Tibial artery (tissue), 4 donors: Measurements from ENCODE around the gene NCKAP5.

Experiments used
- DNase-seq, 2 donors: peaks; one replicate each; pipeline ENCODE4 v3.0.0-alpha.2; 2019
- H3K27ac ChIP-seq, 2 donors: fragments of 200-600 bp; sonication (generic) in 1 of 2; 1 replicate in 1 of 2; 2 replicates in 1 of 2; pipeline ENCODE4 v1.5.1; 2018 to 2019; ENCODE audit warnings: mild to moderate bottlenecking in 1 of 2
- H3K27me3 ChIP-seq, 2 donors: fragments of 200-600 bp; sonication (generic) in 1 of 2; one replicate each; pipeline versions ENCODE4 v1.5.1 to v1.6.0; 2016 to 2019
- H3K36me3 ChIP-seq, 3 donors: fragments of 200-600 bp; sonication (generic) in 2 of 3; one replicate each; pipeline ENCODE4 v1.5.1; 2016 to 2019; ENCODE audit warnings: mild to moderate bottlenecking in 2 of 3
- H3K4me1 ChIP-seq, 4 donors: fragments of 200-600 bp; sonication (generic) in 2 of 4; 1 replicate in 3 of 4; 2 replicates in 1 of 4; pipeline ENCODE4 v1.5.1; 2016 to 2019
- H3K4me3 ChIP-seq, 2 donors: fragments of 200-600 bp; sonication (generic) in 1 of 2; 1 replicate in 1 of 2; 2 replicates in 1 of 2; pipeline ENCODE4 v1.5.1; 2018 to 2019; ENCODE audit warnings: mild to moderate bottlenecking in 2 of 2
- H3K9me3 ChIP-seq, 3 donors: fragments of 200-600 bp; sonication (generic) in 1 of 3; one replicate each; pipeline ENCODE4 v1.5.1; 2016 to 2019
- intact Hi-C: fragments of 100-400 bp; cut with DNase I; formaldehyde crosslinking; loops from one replicate; pipeline ENCODE4 v1.15.0; 2023; ENCODE audit warnings: low total_unique reads
- TF ChIP-seq, protein P1 (sequence below), 2 experiments: fragments of 200-600 bp in 1 of 2; fragments of 450-650 bp in 1 of 2; IDR thresholded peaks; one replicate each; pipeline ENCODE4 v1.5.1; 2017 to 2019; ENCODE audit warnings: antibody characterized with exemption in 2 of 2, mild to moderate bottlenecking in 1 of 2, moderate library complexity in 1 of 2

The NCKAP5 gene

DNA sequence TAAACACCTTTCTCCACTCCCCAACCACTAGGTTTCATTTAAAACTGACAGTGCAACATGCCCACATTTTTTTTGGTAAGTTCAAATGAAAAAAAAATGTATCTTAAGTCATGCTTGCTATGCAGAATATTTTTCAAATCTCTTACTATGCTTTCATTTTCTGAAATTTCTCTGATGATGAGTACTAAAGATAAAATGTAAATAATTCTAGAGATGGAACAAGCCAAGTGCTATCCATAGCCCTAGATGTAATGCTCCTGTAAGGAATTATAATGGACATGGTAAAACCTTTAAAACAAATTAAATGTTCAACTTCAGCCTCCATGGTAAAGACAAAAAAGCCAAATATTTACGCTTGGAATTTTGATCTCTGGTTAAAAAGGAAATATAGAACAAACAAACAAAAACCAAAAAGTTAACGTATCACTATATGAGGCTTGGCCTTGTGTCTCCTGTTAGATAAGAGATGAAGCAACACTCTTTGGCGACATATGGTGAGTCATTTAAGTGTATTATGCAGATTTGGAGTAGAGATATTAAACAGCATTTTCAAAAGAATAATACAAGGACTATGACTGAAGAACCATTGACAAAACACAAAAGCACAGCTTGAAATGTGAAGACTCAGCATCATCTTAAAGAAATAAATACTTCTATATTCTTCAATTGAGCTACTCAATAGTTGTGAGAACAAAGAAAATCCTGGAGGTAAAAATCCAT lies 506.2 kb downstream of the NCKAP5 start:
- H3K36me3 ChIP-seq: no peaks in the 10 kb centered on the region
- H3K4me3 ChIP-seq: no peak overlapping the region
- no peak overlapping the region for H3K27ac ChIP-seq
- no peaks in the 10 kb centered on the region for H3K9me3 ChIP-seq
- intact Hi-C loops: no loop called here
- TF ChIP-seq, protein P1, sequence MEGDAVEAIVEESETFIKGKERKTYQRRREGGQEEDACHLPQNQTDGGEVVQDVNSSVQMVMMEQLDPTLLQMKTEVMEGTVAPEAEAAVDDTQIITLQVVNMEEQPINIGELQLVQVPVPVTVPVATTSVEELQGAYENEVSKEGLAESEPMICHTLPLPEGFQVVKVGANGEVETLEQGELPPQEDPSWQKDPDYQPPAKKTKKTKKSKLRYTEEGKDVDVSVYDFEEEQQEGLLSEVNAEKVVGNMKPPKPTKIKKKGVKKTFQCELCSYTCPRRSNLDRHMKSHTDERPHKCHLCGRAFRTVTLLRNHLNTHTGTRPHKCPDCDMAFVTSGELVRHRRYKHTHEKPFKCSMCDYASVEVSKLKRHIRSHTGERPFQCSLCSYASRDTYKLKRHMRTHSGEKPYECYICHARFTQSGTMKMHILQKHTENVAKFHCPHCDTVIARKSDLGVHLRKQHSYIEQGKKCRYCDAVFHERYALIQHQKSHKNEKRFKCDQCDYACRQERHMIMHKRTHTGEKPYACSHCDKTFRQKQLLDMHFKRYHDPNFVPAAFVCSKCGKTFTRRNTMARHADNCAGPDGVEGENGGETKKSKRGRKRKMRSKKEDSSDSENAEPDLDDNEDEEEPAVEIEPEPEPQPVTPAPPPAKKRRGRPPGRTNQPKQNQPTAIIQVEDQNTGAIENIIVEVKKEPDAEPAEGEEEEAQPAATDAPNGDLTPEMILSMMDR (IDR thresholded peaks at IDR 0.05): no peak
- no peaks in the 10 kb centered on the region for H3K4me1 ChIP-seq
- no peak for DNase-seq
- no peaks in the 10 kb centered on the region for H3K27me3 ChIP-seq

DNA sequence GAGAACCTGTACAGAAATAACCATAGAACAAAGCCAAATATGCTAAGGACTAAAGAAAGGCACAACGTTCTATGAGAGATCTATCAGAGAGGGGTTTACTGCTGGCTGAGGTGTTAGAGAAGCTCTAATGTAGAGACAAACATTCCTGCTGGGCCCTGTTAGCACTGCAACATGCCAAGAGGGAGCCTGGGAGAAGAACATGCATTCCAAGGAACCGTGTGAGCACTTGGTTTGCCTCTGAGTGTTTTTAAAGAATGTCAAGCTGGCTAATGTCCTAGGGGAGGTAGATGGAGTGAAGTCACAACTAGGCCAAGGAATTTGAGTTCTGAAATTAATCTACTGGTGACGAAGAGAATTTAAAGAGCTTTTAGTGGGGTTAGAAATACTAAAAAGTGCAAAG lies 514.0 kb downstream of the NCKAP5 start:
- DNase-seq: no peak
- no peaks in the 10 kb centered on the region for H3K36me3 ChIP-seq
- no peaks in the 10 kb centered on the region for H3K27me3 ChIP-seq
- intact Hi-C loops: no loop called here
- H3K4me1 ChIP-seq: no peaks in the 10 kb centered on the region
- no peak overlapping the region for H3K27ac ChIP-seq
- H3K9me3 ChIP-seq: no peaks in the 10 kb centered on the region
- no peak overlapping the region for H3K4me3 ChIP-seq
- TF ChIP-seq, protein P1 (IDR thresholded peaks at IDR 0.05): no peak

DNA sequence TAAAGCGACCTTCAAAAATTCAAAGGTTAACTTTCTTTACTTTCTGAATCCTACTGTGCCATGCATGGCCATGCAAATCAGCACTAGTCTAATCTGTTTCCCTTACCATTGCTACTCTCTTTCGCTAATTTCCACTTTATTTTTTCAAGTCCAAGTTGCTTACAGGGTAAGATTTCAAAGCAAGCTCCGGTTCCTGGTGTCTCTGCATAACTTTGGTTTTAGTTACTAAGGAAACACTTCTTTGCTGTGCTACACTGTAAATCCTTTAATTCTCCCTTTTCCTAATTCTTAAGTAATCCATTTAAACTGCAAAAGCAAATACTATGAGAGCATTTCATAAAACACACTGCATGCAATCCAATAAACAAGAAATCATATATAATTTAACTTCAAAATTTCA lies 514.7 kb downstream of the NCKAP5 start:
- no peaks in the 10 kb centered on the region for H3K27me3 ChIP-seq
- no peak overlapping the region for H3K4me3 ChIP-seq
- no peaks in the 10 kb centered on the region for H3K36me3 ChIP-seq
- no peaks in the 10 kb centered on the region for H3K9me3 ChIP-seq
- DNase-seq: no peak
- H3K4me1 ChIP-seq: no peaks in the 10 kb centered on the region
- TF ChIP-seq, protein P1 (IDR thresholded peaks at IDR 0.05): no peak
- intact Hi-C loops: no loop called here
- no peak overlapping the region for H3K27ac ChIP-seq

DNA sequence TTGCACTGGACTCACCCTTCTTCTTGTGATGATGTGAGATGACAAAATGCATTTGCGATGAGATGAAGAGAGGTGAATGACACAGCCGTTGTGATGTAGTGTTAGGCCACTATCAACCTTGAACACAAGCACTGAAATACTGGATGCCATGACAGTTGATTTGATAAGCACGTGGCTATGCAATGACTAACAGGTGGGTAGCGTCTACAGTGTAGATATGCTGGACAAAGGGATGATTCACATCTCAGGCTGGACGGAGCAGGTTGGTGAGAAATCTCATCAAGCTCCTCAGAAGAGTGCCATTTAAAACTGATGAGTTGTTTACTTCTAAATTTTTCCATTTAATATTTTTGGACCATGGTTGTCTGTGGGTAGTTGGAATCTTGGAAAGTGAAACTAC lies 522.5 kb downstream of the NCKAP5 start:
- intact Hi-C loops: no loop called here
- Histone ChIP-seq H3K9me3 (no peaks in the 10 kb centered on the region), H3K4me1 (no peaks in the 10 kb centered on the region), H3K4me3 (no peak overlapping the region), H3K36me3 (no peaks in the 10 kb centered on the region), H3K27me3 (no peaks in the 10 kb centered on the region), H3K27ac (no peak overlapping the region)
- DNase-seq: no peak
- TF ChIP-seq, protein P1 (IDR thresholded peaks at IDR 0.05): no peak

DNA sequence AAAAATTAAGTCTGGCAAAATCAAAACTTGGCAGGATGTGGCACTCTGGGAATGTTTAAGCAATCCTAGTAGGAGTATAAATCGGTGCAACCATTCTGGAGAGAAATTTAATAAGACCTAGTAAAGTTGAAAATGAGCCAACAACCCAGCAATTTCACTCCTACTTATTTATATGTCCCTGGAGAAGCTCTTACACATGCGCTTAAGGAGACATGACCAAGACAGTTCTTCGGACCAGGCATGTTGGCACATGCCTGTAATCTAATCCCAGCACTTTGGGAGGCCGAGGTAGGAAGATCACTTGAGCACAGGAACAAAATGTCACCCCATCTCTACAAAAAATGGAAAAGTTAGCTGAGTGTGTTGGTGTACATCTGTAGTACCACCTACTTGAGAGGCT lies 523.7 kb downstream of the NCKAP5 start:
- no peak overlapping the region for H3K27ac ChIP-seq
- intact Hi-C loops: no loop called here
- no peaks in the 10 kb centered on the region for H3K27me3 ChIP-seq
- no peaks in the 10 kb centered on the region for H3K4me1 ChIP-seq
- H3K9me3 ChIP-seq: no peaks in the 10 kb centered on the region
- no peak overlapping the region for H3K4me3 ChIP-seq
- no peaks in the 10 kb centered on the region for H3K36me3 ChIP-seq
- TF ChIP-seq, protein P1 (IDR thresholded peaks at IDR 0.05): no peak
- DNase-seq: no peak

DNA sequence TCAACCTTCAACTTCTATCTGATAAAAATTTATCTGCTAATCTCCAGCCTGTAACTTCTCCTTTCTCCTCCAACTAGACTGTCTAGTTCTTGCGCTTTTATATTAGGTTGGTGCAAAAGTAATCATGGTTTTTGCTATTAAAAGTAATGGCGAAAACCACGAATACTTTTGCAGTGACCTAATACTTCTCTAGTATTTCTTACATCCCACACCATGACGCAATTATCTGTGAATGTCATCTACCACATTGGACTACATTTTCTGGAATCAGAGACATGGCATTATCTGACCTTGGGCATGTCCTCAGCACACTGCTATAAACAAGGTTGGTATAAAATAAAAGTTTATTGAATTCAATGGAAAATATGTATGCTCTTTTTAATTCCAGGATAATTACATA lies 528.1 kb downstream of the NCKAP5 start:
- no peaks in the 10 kb centered on the region for H3K9me3 ChIP-seq
- H3K4me3 ChIP-seq: no peak overlapping the region
- H3K36me3 ChIP-seq: no peaks in the 10 kb centered on the region
- H3K27me3 ChIP-seq: no peaks in the 10 kb centered on the region
- H3K4me1 ChIP-seq: no peaks in the 10 kb centered on the region
- no peak overlapping the region for H3K27ac ChIP-seq
- TF ChIP-seq, protein P1 (IDR thresholded peaks at IDR 0.05): no peak
- intact Hi-C loops: no loop called here
- no peak for DNase-seq
